GM10266 (cell line): ENCODE results near the gene ARHGEF6.
"Not testable (repeated sequence)": the region's sequence is repeated elsewhere in the genome, so short reads cannot be mapped to it uniquely, and the experiment has no call there.

ENCODE experiments used
- DNase-seq: peaks from one replicate; pipeline ENCODE4 v3.0.0; 2012; ENCODE audit errors: extremely low spot score
- CTCF ChIP-seq: IDR thresholded peaks from 2 replicates; pipeline ENCODE4 v1.5.1; 2012; ENCODE audit warnings: mild to moderate bottlenecking, low read depth; ENCODE audit not compliant: control insufficient read depth, insufficient read depth; ENCODE audit errors: missing control alignments

Gene ARHGEF6

GRCh38 chrX:136781180-136781797, 557 bp upstream of the ARHGEF6 start:
- no peak for TF ChIP-seq CTCF
- DNase-seq, result no peak

- DNase-seq, result no peak
- TF ChIP-seq CTCF, result no peak
Measured at GRCh38 chrX:136780241-136780640, 491 bp downstream of the ARHGEF6 start.

GRCh38 chrX:136779346-136779781, 1.4 kb downstream of the ARHGEF6 start:
- peak; percentile 9 for DNase-seq
- no peak for TF ChIP-seq CTCF

GRCh38 chrX:136778916-136779315, 1.8 kb downstream of the ARHGEF6 start:
- no peak for TF ChIP-seq CTCF
- DNase-seq, result no peak

GRCh38 chrX:136778020-136778419, 2.7 kb downstream of the ARHGEF6 start:
- no peak for DNase-seq
- TF ChIP-seq CTCF, result no peak

- DNase-seq, result no peak
- TF ChIP-seq CTCF, result no peak
Measured at GRCh38 chrX:136773648-136774047, 7.1 kb downstream of the ARHGEF6 start.

- DNase-seq, result not testable (repeated sequence)
Measured at GRCh38 chrX:136771869-136772268, 8.9 kb downstream of the ARHGEF6 start.
